Activated CD4-positive, alpha-beta T cell treated with anti-CD3 and anti-CD28 coated beads for 36 hours (primary cell): ENCODE measurements around the gene DTYMK. TPM values are rescaled to one million over a fixed set of nuclear protein-coding genes. Genes with fewer than 3 reads are reported as not detected.

Experiments
- ATAC-seq: fragments of 200-7000 bp; cut with Tn5 transposase; one replicate; pipeline ENCODE4 v1.10.0; 2021; ENCODE audit warnings: mild to moderate bottlenecking, moderate library complexity
- CTCF ChIA-PET: fragments of 350-600 bp; sonication (Branson Sonifier 250); formaldehyde crosslinking; loops from one replicate; lab custom pipeline; 2021; ENCODE audit warnings: antibody characterized with exemption; lab: Charles Lee
- POLR2A ChIA-PET: fragments of 350-600 bp; sonication (Branson Sonifier 250); formaldehyde crosslinking; loops from one replicate; lab custom pipeline; 2021; ENCODE audit warnings: antibody characterized with exemption, inconsistent platforms; lab: Charles Lee
- DNase-seq: peaks from one replicate; pipeline ENCODE4 v3.0.0-alpha.2; 2020
- H3K27ac Mint-ChIP-seq: one replicate; pipeline ENCODE4 v1.8.0; 2021; ENCODE audit warnings: mixed read lengths
- H3K27me3 Mint-ChIP-seq: one replicate; pipeline ENCODE4 v1.8.0; 2021; ENCODE audit warnings: mixed read lengths
- H3K36me3 Mint-ChIP-seq: one replicate; pipeline ENCODE4 v1.8.0; 2021; ENCODE audit warnings: low read depth, mixed read lengths
- H3K4me1 Mint-ChIP-seq: one replicate; pipeline ENCODE4 v1.8.0; 2021; ENCODE audit warnings: mixed read lengths
- H3K4me3 Mint-ChIP-seq: one replicate; pipeline ENCODE4 v1.8.0; 2021; ENCODE audit warnings: mild to moderate bottlenecking, moderate library complexity, mixed read lengths
- H3K9me3 Mint-ChIP-seq: one replicate; pipeline ENCODE4 v1.8.0; 2021; ENCODE audit warnings: low read depth, mixed read lengths
- intact Hi-C, 2 experiments: fragments of 100-400 bp; cut with DNase I in 1 of 2; cut with micrococcal nuclease in 1 of 2; formaldehyde crosslinking; loops; one replicate each; pipeline versions ENCODE4 v1.14.2 to v1.15.1; 2022 to 2024; cut with DNase I, micrococcal nuclease
- total RNA-seq, 2 experiments: library from RNA; stranded (reverse); gene quantifications; one replicate each; pipeline ENCODE4 v1.2.3, GENCODE V29; 2021

Gene DTYMK
- total RNA-seq, 2 experiments from 2014 or later, result 79.8 to 93.1 TPM

GRCh38 chr2:241728627-241729026 is 42.0 kb upstream of the DTYMK start:
- ATAC-seq (no peak), DNase-seq (no peak)
- H3K9me3 Mint-ChIP-seq, result no peaks in the 10 kb centered on the region
- H3K36me3 Mint-ChIP-seq, result peaks cover 18% of the 10 kb centered on the region
- H3K4me1 Mint-ChIP-seq, result peaks cover 38% of the 10 kb centered on the region
- intact Hi-C loops, result no loop called here
- ChIA-PET CTCF (interaction anchor here (0.7 to 1.3 kb wide), 2 partner anchors 27 to 140 kb away, joined by 3 read pairs; partner anchors contain the start of gene ING5), POLR2A (no interaction called here)
- H3K27me3 Mint-ChIP-seq, result no peaks in the 10 kb centered on the region
- no peak overlapping the region for H3K27ac Mint-ChIP-seq
- H3K4me3 Mint-ChIP-seq, result no peak overlapping the region

DNA sequence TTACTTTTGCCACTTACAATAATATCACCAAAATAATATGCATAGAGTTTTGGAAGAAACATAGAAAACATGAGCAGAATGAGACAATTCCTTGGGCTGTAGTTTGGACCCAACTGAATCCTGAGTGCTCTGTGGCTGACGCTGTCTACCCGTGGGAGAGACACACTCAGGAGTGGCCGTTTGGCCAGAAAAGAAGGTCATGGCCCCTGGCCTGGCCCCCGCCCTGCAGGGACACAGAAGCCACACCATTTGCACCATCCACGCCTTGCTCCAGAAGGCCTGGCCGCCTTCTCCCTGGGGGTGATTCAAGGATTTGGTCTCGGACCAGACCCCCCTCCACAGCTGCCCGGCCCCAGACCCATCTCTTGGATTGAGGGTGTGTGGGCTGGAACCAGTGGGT is 41.4 kb upstream of the DTYMK start:
- DNase-seq (no peak), ATAC-seq (no peak)
- Mint-ChIP-seq H3K36me3 (peaks cover 24% of the 10 kb centered on the region), H3K4me1 (peaks cover 32% of the 10 kb centered on the region), H3K9me3 (no peaks in the 10 kb centered on the region), H3K4me3 (no peak overlapping the region), H3K27ac (no peak overlapping the region), H3K27me3 (no peaks in the 10 kb centered on the region)
- POLR2A ChIA-PET, result no interaction called here
- CTCF ChIA-PET, result no interaction called here
- intact Hi-C loops, result no loop called here

DNA sequence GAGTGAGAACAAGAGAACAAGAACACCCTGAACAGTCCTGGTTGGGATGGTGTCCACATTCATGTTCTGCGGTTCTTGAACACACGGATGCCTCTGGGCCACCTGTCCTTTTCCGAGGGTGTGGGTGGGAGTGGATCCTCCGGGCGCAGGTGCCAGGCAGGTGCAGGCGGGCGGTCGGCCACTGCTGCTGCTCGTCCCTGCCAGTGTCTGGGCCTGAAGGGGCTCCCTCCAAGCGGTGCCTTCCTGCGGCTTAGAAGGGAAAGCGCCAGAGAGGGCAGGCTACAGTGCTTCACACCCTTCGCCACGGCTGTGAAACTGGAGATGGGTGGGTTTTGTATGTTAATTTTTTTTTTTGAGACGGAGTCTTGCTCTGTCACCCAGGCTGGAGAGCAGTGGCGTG is 39.8 kb upstream of the DTYMK start:
- ChIA-PET POLR2A (no interaction called here), CTCF (interaction anchor here (0.6 to 0.9 kb wide), 3 partner anchors 18 to 411 kb away, joined by 3 to 4 read pairs (median 3); partner anchors contain the start of gene GAL3ST2)
- Mint-ChIP-seq H3K9me3 (peaks cover 4% of the 10 kb centered on the region), H3K4me1 (peaks cover 22% of the 10 kb centered on the region), H3K27me3 (no peaks in the 10 kb centered on the region), H3K4me3 (no peak overlapping the region), H3K36me3 (peaks cover 39% of the 10 kb centered on the region), H3K27ac (no peak overlapping the region)
- intact Hi-C loops, result no loop called here
- ATAC-seq (no peak), DNase-seq (no peak)

DNA sequence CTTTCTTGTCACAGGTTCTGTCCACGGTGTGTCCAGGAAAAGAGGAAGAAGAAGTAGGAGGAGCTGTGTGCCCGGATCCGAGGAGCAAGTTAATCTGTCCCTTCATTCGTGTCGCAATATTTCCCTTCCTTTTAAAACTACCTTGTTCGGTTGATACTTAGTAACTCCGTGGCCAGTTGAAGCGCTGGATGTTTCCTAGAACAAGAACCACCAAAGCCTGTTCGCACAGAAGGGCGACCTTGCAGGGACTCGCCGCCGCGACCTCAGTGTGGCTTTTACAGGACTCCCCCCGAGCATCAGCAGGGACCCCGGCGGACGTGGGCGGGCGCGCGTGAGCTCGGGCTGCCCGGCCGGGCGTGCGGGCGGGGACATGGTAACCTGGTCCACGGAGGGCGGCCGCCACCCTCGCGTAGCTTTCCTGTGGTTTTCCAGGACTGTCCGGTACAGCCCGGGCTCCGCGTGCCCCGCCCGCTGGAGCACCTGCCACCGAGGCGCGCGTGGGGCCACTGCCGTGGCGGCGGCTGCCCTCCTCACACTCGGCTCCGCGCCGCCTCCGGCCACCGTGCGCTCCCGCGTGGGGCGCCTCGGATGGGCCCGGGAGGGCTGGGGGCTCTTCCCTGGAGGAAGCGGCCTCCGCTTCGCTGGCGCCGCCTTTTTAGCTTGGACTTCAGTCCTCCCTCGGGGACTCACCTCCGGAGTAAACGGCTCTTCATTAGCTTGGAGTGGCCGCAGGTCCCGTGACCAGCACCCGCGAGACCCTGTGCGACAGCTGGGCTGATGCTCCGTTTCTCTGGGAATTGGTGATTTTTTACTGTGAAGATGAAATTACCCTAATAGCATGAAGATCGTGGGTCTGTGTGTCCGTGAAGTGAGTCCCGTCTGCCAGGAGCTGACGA is 38.6 kb upstream of the DTYMK start:
- no peak overlapping the region for H3K4me3 Mint-ChIP-seq
- peaks cover 9% of the 10 kb centered on the region for H3K4me1 Mint-ChIP-seq
- no peak overlapping the region for H3K27ac Mint-ChIP-seq
- POLR2A ChIA-PET, result no interaction called here
- ATAC-seq, result no peak
- H3K36me3 Mint-ChIP-seq, result peaks cover 44% of the 10 kb centered on the region
- H3K27me3 Mint-ChIP-seq, result no peaks in the 10 kb centered on the region
- intact Hi-C loops, result no loop called here
- H3K9me3 Mint-ChIP-seq, result peaks cover 4% of the 10 kb centered on the region
- no peak for DNase-seq
- CTCF ChIA-PET, result interaction anchor here (0.6 to 1.7 kb wide), 5 partner anchors 8 to 271 kb away, joined by 3 to 7 read pairs (median 3); no protein-coding TSS in a partner anchor

DNA sequence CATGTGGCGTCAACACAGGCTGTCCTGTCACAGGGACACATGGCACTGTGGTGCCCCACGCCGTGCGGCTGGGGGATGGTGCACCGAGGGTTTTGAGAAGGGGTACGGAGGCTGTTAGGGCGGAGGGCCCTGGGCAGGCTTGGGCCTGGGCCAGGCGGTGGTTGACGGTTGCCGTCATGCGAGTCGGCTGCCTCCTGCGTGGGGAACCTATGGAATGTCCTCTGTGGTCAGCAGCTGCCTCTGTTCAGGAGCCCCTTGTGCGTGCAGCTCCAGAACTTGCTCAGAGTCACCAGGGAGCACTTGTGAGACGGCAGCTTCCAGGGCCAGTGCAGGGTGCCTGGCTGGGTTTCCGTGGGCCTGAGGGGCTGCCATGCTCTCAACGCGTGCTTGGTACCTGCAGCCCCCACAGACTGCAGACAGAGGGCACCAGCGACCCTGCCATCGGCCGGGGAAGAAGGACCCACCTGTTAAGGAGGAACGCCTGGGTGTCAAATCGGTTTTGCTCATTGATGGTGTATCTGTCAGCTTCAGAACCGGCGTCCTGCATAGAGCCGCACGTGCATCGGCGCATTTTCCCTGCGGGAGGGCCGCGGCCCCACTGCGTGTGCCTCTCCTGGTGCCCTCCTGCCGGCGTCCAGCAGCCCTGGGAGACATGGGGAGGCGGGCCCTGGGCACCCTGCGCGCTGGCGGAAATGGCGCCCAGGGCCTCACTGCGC is 37.8 kb upstream of the DTYMK start:
- peaks cover 4% of the 10 kb centered on the region for H3K9me3 Mint-ChIP-seq

GRCh38 chr2:241722896-241723454 is 36.4 kb upstream of the DTYMK start:
- no peak overlapping the region for H3K27ac Mint-ChIP-seq

More for the DNA sequence above, 37.8 kb upstream of the DTYMK start:
- Mint-ChIP-seq H3K4me3 (no peak overlapping the region), H3K27ac (no peak overlapping the region), H3K4me1 (peaks cover 2% of the 10 kb centered on the region), H3K27me3 (no peaks in the 10 kb centered on the region), H3K36me3 (peaks cover 45% of the 10 kb centered on the region)
- CTCF ChIA-PET, result interaction anchor here (0.6 to 1.7 kb wide), 5 partner anchors 9 to 154 kb away, joined by 3 to 7 read pairs (median 3); no protein-coding TSS in a partner anchor
- intact Hi-C loops, result no loop called here
- ATAC-seq (no peak), DNase-seq (peak; percentile 56)
- POLR2A ChIA-PET, result no interaction called here

GRCh38 chr2:241721852-241722251 is 35.2 kb upstream of the DTYMK start:
- Mint-ChIP-seq H3K4me3 (no peak overlapping the region), H3K4me1 (no peaks in the 10 kb centered on the region), H3K9me3 (peaks cover 4% of the 10 kb centered on the region), H3K27me3 (no peaks in the 10 kb centered on the region), H3K36me3 (peaks cover 50% of the 10 kb centered on the region), H3K27ac (no peak overlapping the region)
- no peak for DNase-seq
- ChIA-PET POLR2A (no interaction called here), CTCF (no interaction called here)
- intact Hi-C loops, result no loop called here
- no peak for ATAC-seq

More at GRCh38 chr2:241722896-241723454, 36.4 kb upstream of the DTYMK start:
- Mint-ChIP-seq H3K4me1 (no peaks in the 10 kb centered on the region), H3K4me3 (no peak overlapping the region), H3K9me3 (peaks cover 4% of the 10 kb centered on the region), H3K36me3 (peaks cover 50% of the 10 kb centered on the region), H3K27me3 (no peaks in the 10 kb centered on the region)
- intact Hi-C loops, result no loop called here
- CTCF ChIA-PET, result no interaction called here
- ATAC-seq, result no peak
- POLR2A ChIA-PET, result no interaction called here
- no peak for DNase-seq

- H3K36me3 Mint-ChIP-seq, result peaks cover 53% of the 10 kb centered on the region
- no peak overlapping the region for H3K27ac Mint-ChIP-seq
- ATAC-seq, result no peak
- no peaks in the 10 kb centered on the region for H3K4me1 Mint-ChIP-seq
- intact Hi-C loops, result no loop called here
- no peak overlapping the region for H3K4me3 Mint-ChIP-seq
- POLR2A ChIA-PET, result no interaction called here
- DNase-seq, result no peak
- H3K9me3 Mint-ChIP-seq, result peaks cover 4% of the 10 kb centered on the region
- H3K27me3 Mint-ChIP-seq, result no peaks in the 10 kb centered on the region
- CTCF ChIA-PET, result no interaction called here
These were observed 33.9 kb upstream of the DTYMK start for GRCh38 chr2:241720560-241720959.

GRCh38 chr2:241720099-241720498 is 33.5 kb upstream of the DTYMK start:
- DNase-seq (no peak), ATAC-seq (no peak)
- no peaks in the 10 kb centered on the region for H3K27me3 Mint-ChIP-seq
- no peak overlapping the region for H3K4me3 Mint-ChIP-seq
- peaks cover 4% of the 10 kb centered on the region for H3K9me3 Mint-ChIP-seq
- peaks cover 52% of the 10 kb centered on the region for H3K36me3 Mint-ChIP-seq
- no peak overlapping the region for H3K27ac Mint-ChIP-seq
- CTCF ChIA-PET, result interaction anchor here (1.0 kb wide), 1 partner anchor 14 kb away, joined by 3 read pairs; no protein-coding TSS in a partner anchor
- POLR2A ChIA-PET, result no interaction called here
- intact Hi-C loops, result no loop called here
- H3K4me1 Mint-ChIP-seq, result no peaks in the 10 kb centered on the region

- CTCF ChIA-PET, result interaction anchor here (0.7 to 1.5 kb wide), 3 partner anchors 15 to 152 kb away, joined by 3 read pairs; no protein-coding TSS in a partner anchor
- no peaks in the 10 kb centered on the region for H3K4me1 Mint-ChIP-seq
- POLR2A ChIA-PET, result no interaction called here
- H3K27me3 Mint-ChIP-seq, result no peaks in the 10 kb centered on the region
- intact Hi-C loops, result no loop called here
- H3K36me3 Mint-ChIP-seq, result peaks cover 55% of the 10 kb centered on the region
- H3K9me3 Mint-ChIP-seq, result peaks cover 4% of the 10 kb centered on the region
- ATAC-seq, result no peak
- no peak for DNase-seq
- H3K27ac Mint-ChIP-seq, result no peak overlapping the region
- H3K4me3 Mint-ChIP-seq, result no peak overlapping the region
These were observed 32.5 kb upstream of the DTYMK start for GRCh38 chr2:241719093-241719492.

- ChIA-PET CTCF (interaction anchor here (0.8 kb wide), 2 partner anchors 9 to 18 kb away, joined by 3 read pairs; no protein-coding TSS in a partner anchor), POLR2A (no interaction called here)
- no peaks in the 10 kb centered on the region for H3K9me3 Mint-ChIP-seq
- no peak overlapping the region for H3K4me3 Mint-ChIP-seq
- peaks cover 66% of the 10 kb centered on the region for H3K36me3 Mint-ChIP-seq
- ATAC-seq, result no peak
- peaks cover 3% of the 10 kb centered on the region for H3K4me1 Mint-ChIP-seq
- intact Hi-C loops, result no loop called here
- no peak for DNase-seq
- H3K27me3 Mint-ChIP-seq, result no peaks in the 10 kb centered on the region
- no peak overlapping the region for H3K27ac Mint-ChIP-seq
These were observed 22.3 kb upstream of the DTYMK start for GRCh38 chr2:241708879-241709278.
